ENCODE measurements around the gene FGD5.

Gene FGD5

DNA sequence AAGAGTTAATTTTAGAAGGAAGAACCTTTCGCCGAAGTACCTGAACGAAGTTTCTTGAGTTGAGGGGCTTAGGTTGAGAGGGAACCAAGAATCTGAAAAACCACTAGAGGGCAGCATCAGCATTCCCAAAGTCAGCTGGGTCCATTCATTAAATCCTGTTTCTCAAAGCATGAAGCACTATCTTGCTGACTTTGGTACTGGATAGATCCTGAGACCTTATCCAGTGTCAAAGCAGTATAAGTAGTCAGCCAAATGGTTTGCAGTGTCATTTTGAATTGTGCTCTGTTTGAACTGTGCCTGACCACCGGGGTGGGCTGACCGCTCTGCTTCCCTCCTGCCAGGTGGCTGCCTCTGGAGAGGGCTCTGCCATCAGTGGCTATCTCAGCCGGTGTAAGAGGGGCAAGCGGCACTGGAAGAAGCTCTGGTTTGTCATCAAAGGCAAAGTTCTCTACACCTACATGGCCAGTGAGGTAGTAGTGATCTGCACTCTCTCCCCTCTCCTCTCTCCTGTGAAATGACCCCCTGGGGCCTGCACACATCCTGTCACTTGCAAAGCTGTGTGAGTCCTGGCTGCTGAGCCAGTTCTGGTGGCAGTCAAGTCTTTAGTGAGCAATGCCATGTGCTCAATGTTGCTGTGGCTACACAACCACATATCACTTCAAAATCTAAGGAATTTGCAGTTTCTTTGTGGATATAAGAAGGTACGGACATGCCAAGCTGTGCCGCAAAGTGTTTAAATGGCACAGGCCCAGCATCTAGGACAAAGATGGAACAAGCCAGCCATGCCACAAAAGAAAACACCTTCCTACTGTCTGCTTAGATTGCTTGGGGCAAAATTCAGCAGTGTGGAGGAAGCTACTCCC, 107.2 kb downstream of the FGD5 start:
- DNase-seq (ENCODE audit: low read depth, low spot score), result peak; percentile 76
- TF ChIP-seq, protein P1, sequence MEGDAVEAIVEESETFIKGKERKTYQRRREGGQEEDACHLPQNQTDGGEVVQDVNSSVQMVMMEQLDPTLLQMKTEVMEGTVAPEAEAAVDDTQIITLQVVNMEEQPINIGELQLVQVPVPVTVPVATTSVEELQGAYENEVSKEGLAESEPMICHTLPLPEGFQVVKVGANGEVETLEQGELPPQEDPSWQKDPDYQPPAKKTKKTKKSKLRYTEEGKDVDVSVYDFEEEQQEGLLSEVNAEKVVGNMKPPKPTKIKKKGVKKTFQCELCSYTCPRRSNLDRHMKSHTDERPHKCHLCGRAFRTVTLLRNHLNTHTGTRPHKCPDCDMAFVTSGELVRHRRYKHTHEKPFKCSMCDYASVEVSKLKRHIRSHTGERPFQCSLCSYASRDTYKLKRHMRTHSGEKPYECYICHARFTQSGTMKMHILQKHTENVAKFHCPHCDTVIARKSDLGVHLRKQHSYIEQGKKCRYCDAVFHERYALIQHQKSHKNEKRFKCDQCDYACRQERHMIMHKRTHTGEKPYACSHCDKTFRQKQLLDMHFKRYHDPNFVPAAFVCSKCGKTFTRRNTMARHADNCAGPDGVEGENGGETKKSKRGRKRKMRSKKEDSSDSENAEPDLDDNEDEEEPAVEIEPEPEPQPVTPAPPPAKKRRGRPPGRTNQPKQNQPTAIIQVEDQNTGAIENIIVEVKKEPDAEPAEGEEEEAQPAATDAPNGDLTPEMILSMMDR (IDR thresholded peaks at IDR 0.05; ENCODE audit: low read depth, low read length), result peak; percentile 71
- no peak overlapping the region for H3K4me3 ChIP-seq (ENCODE audit: low read depth, low read length)
- in situ Hi-C loops (cut with HindIII; ENCODE audit: low sequenced_read_pairs), result no loop called here

DNA sequence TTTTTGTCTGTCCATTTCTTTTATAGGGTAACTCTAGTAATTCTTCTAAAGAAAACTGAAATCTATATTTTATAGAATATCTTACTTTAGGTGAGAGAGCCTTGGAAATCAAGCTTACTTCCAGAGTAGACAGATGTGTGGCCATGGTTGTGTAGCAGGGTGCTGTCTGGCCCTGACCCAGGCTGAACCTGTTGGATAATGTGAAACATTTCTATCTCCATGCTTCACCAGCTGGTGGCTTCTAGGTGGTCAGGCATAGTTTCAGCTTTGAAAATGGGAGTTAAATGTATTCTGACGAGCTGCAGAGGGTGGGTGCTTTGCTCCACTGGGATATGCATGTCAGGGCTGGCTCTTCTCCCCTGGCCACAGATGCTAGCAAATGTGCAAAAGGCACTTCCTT, 107.8 kb downstream of the FGD5 start:
- no peak for DNase-seq (ENCODE audit: low read depth, low spot score)
- H3K4me3 ChIP-seq (ENCODE audit: low read depth, low read length), result no peak overlapping the region
- in situ Hi-C loops (cut with HindIII; ENCODE audit: low sequenced_read_pairs), result no loop called here
- TF ChIP-seq, protein P1 (IDR thresholded peaks at IDR 0.05; ENCODE audit: low read depth, low read length), result no peak

DNA sequence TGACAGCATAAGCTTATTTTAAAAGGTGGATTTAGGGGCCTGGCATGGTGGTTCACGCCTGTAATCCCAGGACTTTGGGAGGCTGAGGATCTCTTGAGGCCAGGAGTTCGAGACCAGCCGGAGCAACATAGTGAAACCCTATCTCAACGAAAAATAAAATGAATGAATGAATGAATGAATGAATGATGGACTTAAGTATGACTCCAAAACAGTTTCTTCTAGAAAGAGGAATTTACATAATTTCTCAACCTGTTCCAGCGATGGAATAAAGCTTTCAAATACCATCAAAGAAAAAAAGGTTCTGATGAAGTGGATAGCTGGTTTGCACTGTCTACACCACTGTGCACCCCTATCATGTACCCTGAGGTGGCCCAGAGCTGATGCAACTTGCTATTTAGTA, 108.5 kb downstream of the FGD5 start:
- TF ChIP-seq, protein P1 (IDR thresholded peaks at IDR 0.05; ENCODE audit: low read depth, low read length), result no peak
- no peak overlapping the region for H3K4me3 ChIP-seq (ENCODE audit: low read depth, low read length)
- no peak for DNase-seq (ENCODE audit: low read depth, low spot score)
- in situ Hi-C loops (cut with HindIII; ENCODE audit: low sequenced_read_pairs), result no loop called here

DNA sequence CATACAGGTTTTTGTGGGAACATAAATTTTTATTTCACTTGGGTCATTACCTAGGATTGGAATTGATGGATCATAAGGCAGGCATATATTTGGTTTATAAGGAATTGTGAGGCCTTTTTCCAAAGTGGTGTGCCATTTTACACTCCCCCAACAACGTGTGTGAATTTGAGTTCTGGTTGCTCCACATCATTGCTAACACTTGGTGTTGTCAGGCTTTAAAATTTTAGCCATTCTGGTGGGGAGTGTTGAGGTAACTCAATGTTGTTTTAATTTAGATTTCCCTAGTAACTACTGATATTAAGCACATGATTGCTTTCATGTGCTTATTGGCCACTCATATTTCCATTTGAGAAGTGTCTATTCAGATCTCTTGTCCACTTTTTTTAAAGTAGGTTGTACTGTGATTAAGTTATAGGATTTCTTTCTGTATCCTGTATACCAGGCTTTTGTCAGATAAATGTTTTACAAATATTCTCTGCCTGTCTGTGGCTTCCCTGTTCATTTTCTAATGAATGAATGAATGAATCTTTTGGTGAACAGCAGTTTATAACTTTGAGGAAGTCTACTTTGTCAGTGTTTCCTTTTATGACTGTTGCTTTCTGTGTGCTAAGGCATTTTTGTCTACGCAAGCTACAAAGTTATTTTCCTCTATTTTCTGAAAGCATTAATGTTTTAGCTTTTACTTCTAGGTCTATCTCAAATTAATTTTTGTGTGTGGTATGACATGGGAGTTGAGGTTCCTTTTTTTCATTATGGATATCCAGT, 110.7 kb downstream of the FGD5 start:
- H3K4me3 ChIP-seq (ENCODE audit: low read depth, low read length), result no peak overlapping the region
- TF ChIP-seq, protein P1 (IDR thresholded peaks at IDR 0.05; ENCODE audit: low read depth, low read length), result no peak
- no peak for DNase-seq (ENCODE audit: low read depth, low spot score)
- in situ Hi-C loops (cut with HindIII; ENCODE audit: low sequenced_read_pairs), result no loop called here

DNA sequence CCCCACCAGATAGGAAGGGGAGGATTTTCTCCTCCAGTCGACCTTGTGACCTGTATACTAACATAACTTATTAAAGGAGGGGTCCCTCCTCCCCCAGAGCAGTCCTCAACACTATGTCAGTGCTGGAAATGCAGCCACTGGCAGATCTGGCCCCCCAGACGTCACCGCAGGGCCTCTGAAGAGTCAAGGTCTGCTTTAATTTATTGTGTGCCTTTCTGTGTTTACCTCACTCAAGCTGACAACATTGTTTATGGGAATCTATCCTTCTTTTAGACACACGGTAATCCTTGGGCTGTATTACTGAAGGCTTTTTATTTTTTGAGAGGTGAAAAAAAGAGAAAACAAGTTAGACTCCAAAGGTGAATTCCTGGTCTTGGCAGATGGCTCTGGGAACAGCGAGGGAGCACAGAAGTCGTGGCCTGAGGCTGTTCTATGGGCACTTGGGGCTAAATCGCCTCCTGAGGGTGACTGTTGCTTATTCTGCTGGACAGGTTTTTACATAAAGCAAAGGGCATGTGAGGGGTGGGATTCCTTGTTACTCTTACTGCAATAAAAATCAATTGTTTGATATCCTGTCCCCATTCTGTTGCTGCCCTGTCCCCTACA, 115.2 kb downstream of the FGD5 start:
- DNase-seq (ENCODE audit: low read depth, low spot score), result no peak
- TF ChIP-seq, protein P1 (IDR thresholded peaks at IDR 0.05; ENCODE audit: low read depth, low read length), result no peak
- in situ Hi-C loops (cut with HindIII; ENCODE audit: low sequenced_read_pairs), result no loop called here
- no peak overlapping the region for H3K4me3 ChIP-seq (ENCODE audit: low read depth, low read length)

DNA sequence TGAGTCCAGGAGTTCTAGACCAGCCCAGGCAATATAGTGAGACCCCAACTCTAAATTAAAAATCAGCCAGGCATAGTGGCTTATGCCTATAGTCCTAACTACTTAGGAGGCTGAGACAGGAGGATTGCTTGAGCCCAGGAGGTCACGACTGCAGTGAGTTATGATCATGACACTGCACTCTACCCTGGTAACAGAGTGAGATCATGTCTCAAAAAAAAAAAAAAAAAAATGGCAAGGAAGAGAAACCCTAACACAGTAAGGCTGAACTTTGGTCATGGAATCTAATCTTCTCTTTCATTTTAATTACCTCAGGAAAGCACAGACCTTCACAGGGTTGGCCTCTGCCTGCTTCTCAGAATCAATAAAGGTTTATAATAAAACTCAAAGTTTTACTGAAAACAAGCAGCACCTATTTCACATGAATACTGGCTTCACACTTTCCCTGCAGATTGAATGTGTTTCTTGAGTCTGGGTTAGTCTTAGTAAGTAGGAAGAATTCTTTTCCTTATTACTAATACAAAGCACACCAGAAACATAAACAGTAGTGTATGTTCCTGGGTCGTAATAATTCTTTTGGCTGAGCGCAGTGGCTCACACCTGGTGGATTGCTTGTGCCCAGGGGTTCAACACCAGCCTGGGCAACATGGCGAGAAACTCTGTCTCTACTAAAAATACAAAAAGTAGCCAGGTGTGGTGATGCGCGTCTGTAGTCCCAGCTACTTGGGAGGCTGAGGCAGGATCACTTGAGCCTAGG, 117.0 kb downstream of the FGD5 start:
- TF ChIP-seq, protein P1 (IDR thresholded peaks at IDR 0.05; ENCODE audit: low read depth, low read length), result no peak
- in situ Hi-C loops (cut with HindIII; ENCODE audit: low sequenced_read_pairs), result no loop called here
- DNase-seq (ENCODE audit: low read depth, low spot score), result no peak
- H3K4me3 ChIP-seq (ENCODE audit: low read depth, low read length), result no peak overlapping the region
